SIG-M5 (cell line): ENCODE measurements around the gene TSKU.

Source experiments
- DNase-seq: peaks from one replicate; lab custom pipeline; 2025; lab: John Stamatoyannopoulos, UW

TSKU gene

GRCh38 chr11:76770642-76771445 is 12.3 kb upstream of the TSKU start:
- no peak for DNase-seq

GRCh38 chr11:76771446-76772099 is 11.6 kb upstream of the TSKU start:
- DNase-seq: no peak

GRCh38 chr11:76772100-76772782 is 10.9 kb upstream of the TSKU start:
- no peak for DNase-seq

- DNase-seq: no peak
Measured at GRCh38 chr11:76772783-76773106, 10.4 kb upstream of the TSKU start.

DNA sequence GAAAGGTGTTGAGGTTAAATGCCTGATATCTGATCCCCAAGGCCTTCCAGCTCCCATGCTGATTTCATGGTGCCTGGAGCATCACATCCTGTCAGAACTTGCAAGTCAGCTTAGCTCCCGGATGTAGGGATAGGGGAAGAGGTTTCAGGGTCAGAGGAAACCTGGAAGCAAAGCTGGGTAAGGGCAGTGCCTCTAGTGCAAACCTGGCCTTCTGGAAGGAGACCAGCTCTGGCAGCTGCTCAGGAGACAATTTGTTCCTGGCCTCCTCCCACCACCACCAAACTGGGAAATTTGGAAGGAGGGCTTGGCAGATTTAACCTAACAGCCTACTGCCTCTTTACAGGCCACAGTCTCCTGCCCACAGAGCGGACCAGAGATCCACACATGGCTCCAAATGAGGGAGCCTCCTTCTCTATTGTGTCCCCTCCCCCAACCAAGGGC is 9.2 kb upstream of the TSKU start:
- DNase-seq: no peak

- no peak for DNase-seq
Measured at GRCh38 chr11:76776472-76776871, 6.7 kb upstream of the TSKU start.

GRCh38 chr11:76777305-76777704 is 5.9 kb upstream of the TSKU start:
- DNase-seq: no peak

GRCh38 chr11:76777876-76778275 is 5.3 kb upstream of the TSKU start:
- no peak for DNase-seq

DNA sequence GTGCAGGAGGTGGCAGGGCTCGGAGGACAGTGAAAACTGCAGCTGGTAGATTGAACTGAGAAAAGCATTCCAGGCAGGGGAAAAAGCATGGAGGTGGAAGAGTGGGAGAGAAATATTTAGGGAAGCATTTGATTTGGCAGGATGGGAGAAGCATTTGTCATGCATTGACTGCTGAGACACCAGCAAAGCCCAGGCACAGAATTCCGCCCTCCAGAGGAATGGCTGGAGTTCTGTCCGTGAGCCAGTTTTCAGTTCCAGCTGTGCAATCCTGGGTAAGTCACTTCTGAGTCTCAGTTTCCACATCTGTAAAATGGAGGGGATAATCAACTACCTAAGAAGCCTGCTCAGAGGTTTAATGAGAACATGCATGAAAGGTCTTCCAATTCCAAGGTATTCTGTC is 4.3 kb upstream of the TSKU start:
- no peak for DNase-seq

GRCh38 chr11:76781046-76781801 is 1.9 kb upstream of the TSKU start:
- no peak for DNase-seq

DNA sequence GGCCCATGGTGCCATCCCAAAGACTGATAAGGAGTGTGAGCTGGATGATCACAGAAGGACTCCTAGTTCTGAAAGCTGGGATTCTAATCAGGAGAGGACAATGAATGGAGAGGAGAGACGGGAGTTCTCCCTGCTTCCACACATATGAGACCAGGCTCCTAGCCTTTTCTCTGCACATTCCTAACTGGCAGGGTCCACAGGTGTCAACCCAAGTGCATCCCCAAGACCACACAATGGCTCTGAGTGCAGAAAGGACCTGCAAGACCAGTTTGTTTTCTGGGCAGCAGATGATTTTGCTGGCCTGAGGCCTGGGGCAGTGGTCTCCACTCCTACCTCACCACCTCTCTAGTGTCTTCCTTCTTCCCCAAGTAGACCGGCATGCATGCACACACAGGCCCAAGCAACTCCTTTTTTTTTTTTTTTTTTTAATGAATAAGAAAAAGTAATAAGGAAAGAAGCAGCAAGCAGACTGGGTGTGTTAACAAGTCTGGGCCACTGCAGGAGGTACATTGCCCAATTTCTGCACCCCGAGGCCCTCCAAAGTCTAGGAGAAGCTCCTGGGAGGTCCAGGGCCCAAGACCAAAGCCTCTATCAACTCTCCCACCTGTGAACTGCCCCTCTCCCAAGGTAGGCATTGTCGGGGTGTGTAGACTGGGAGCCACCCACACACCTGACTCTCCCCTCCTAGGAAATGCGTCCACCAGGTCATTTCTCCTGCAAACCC is 1.2 kb upstream of the TSKU start:
- no peak for DNase-seq

DNA sequence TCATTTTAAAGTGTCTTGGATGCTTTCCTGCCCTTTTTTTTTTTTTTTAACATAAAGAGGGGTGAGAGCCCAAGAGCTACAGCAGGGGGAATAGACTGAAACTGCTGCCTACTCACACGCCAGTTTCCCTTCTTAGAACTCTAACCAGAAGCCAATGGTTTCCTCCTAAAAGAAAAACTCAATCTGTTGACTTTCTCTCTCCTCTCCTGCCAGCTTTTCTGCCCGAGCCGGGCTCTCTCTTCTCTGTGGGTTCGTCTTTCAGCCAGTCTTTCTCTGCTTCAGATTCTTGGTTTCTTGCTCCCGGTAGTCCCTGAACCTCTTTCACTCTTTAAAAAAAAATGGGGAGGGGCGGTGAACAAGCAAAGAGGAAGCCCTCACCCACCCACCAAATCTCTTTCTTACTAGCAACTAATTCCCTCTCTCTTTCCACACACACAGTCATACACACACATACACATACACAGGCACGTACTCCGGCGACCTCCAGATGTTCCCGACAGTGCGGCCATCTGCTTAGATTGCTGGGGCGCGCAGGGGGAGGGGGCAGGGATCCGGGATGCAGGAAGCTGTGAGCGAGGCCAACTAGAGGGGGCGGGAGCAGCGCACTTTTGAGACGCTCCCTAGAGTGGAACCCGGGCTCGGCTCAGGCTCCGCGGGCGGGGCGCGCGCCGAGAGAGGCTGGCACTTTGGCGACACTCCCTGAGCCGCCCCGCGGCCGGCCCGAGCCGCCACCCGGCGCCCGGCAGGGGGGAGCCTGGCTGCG is 444 bp upstream of the TSKU start:
- no peak for DNase-seq

GRCh38 chr11:76783896-76784813 is 999 bp downstream of the TSKU start:
- no peak for DNase-seq

DNA sequence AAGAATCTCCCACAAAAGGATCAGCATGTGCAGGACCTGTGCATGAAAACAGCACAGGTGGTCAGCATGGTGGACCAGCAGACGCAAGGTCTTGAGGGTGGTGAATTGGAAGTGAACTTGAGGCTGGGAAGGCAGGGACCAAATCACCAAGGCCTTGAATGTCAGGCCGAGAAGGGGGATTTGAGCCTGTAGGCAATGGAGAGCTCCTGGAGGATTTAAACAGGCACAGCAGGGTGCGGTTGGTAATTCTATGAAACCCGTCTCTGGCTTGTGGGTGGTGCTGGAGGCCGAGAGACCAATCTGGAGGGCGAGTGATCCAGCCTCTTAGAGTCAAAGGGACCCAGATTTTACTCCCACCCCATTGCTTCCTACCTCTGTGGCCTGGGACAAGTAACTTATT is 2.4 kb downstream of the TSKU start:
- DNase-seq: no peak

- DNase-seq: no peak
Measured at GRCh38 chr11:76786016-76786415, 2.9 kb downstream of the TSKU start.

DNA sequence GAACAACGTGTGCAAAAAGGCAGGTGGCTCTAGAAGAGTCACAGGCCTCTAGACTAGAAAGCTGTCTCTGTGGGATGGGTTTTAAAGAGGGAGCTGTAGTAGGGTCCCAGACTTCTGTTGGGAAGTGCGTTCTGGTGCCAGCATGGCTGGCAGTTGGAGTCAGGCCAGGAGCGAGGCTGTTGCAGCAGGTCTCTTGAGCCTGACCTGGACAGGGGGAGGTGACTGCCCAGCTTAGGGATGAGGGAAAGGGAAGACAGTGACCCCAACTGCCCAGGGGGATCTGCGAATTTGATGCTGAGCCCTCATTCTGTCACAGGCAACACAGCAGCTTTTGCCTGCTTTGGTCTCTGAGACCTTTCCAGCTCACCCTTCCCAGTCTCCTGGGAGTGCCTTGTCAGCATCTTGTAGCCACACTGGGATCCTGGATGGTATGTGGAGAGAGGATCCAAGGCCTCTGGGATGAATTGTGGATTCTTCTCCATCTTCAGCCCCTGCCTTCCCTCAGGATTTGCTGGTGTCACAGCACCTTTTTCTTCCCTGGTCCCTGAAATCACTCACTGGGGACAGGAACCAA is 3.4 kb downstream of the TSKU start:
- DNase-seq: no peak

- DNase-seq: no peak
Measured at GRCh38 chr11:76787271-76787670, 4.1 kb downstream of the TSKU start.

DNA sequence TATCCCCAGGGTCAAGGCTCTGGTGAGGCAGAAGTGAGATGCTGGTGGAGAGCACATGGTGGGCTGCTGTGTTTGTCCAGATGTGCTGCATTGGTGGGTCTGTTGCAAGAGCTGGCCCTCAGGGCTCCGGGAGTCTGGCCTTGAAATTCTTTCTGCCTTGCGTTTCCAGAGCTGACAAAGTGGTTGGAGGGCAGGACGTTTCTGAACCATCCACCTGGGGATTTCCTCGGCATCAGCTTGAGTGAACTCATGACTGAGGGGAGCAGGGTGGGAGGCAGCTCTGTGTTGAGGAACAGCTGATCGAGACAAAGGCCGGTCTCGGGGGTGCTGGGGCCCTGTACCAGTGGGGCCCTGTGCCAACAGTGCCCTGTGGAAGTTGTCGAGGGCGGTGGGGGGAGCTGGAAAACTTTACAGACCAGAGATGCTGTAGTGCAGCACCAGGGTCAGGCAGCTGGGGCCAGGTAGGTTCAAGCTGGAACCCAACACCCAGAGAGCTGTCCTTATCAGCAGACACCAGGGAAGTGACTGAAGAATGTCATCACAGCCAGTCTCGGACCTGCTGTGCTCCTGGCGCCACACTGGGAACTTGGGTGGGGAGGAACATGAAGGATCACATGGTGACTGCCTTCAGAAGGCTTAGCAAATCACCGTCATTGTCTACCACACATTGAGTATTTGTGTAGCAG is 4.9 kb downstream of the TSKU start:
- no peak for DNase-seq
